ENCODE results near the gene NLRP6.
A peak's percentile ranks its signal among the peaks of the same experiment; 100 is the strongest.

Gene NLRP6

GRCh38 chr11:278001-278951 is at the start of gene NLRP6:
TSS of gene NLRP6 (plus strand) at chr11:278407. CDS start at chr11:278570, 163 bp downstream.
- no peak for DNase-seq (ENCODE audit: low spot score)
- no peak within 1 kb of the TSS for H3K27ac ChIP-seq
- CTCF ChIA-PET: interaction anchor here (0.6 to 0.7 kb wide), 2 partner anchors 8 to 20 kb away, joined by 3 read pairs; no protein-coding TSS in a partner anchor
- TF ChIP-seq, protein P1, sequence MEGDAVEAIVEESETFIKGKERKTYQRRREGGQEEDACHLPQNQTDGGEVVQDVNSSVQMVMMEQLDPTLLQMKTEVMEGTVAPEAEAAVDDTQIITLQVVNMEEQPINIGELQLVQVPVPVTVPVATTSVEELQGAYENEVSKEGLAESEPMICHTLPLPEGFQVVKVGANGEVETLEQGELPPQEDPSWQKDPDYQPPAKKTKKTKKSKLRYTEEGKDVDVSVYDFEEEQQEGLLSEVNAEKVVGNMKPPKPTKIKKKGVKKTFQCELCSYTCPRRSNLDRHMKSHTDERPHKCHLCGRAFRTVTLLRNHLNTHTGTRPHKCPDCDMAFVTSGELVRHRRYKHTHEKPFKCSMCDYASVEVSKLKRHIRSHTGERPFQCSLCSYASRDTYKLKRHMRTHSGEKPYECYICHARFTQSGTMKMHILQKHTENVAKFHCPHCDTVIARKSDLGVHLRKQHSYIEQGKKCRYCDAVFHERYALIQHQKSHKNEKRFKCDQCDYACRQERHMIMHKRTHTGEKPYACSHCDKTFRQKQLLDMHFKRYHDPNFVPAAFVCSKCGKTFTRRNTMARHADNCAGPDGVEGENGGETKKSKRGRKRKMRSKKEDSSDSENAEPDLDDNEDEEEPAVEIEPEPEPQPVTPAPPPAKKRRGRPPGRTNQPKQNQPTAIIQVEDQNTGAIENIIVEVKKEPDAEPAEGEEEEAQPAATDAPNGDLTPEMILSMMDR (conservative IDR thresholded peaks at IDR 0.05; ENCODE audit: low read depth): no peak
- POLR2A ChIA-PET (ENCODE audit: low non-redundant PET): no interaction called here

DNA sequence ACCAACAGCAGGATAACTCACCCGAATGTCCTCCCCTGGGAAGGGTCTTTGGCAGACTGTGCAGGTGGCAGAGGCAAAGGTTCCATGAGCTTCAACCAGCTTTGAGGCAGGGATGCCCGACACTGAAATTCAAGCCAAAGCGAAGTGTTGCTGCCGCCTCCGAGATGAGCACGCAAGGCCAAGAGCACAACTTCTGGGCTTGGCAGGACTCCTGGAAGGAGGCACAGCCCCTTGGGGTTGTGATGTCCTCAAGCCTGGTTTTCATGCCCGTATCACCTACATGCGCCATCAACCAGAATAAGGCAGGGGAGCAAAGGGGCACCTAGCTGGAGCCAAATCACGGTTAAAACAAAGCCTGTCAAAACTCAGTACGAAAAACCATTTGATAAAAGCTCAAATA is 47.8 kb upstream of the NLRP6 start:
- TF ChIP-seq, protein P1 (conservative IDR thresholded peaks at IDR 0.05; ENCODE audit: low read depth): no peak
- H3K27ac ChIP-seq: no peak overlapping the region
- no peak for DNase-seq (ENCODE audit: low spot score)
- ChIA-PET CTCF (interaction anchor here (1.2 kb wide), 1 partner anchor 21 kb away, joined by 3 read pairs; no protein-coding TSS in a partner anchor), POLR2A (ENCODE audit: low non-redundant PET) (no interaction called here)

GRCh38 chr11:232783-233565 is 45.2 kb upstream of the NLRP6 start:
- 0 out of 2 replicates have a peak overlapping the region, but pooled peaks have one; percentile 6 for H3K27ac ChIP-seq
- CTCF ChIA-PET: no interaction called here
- POLR2A ChIA-PET (ENCODE audit: low non-redundant PET): no interaction called here
- TF ChIP-seq, protein P1 (conservative IDR thresholded peaks at IDR 0.05; ENCODE audit: low read depth): no peak
- no peak for DNase-seq (ENCODE audit: low spot score)

DNA sequence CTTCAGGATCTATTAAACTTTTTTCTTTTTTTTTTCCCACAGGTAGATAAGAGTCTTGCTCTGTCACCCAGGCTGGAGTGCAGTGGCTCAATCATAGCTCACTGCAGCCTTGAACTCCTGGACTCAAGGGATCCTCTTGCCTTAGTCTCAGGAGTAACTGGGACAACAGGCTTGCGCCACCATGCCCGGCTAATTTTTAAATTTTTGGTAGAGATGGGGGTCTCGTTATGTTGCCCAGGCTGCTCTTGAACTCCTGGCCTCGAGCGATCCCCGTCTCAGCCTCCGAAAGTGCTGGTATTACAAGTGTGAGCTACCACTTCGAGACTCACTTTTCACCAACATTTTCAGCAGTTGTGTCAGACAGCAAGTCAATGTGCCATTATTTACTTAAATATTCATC is 43.0 kb upstream of the NLRP6 start:
- DNase-seq (ENCODE audit: low spot score): no peak
- peak overlapping the region; percentile 94; the same call in 1 of the 2 replicates for H3K27ac ChIP-seq
- TF ChIP-seq, protein P1 (conservative IDR thresholded peaks at IDR 0.05; ENCODE audit: low read depth): no peak
- POLR2A ChIA-PET (ENCODE audit: low non-redundant PET): interaction anchor here (0.7 to 1.0 kb wide), 2 partner anchors 19 to 30 kb away, joined by 3 read pairs; no protein-coding TSS in a partner anchor
- CTCF ChIA-PET: no interaction called here

DNA sequence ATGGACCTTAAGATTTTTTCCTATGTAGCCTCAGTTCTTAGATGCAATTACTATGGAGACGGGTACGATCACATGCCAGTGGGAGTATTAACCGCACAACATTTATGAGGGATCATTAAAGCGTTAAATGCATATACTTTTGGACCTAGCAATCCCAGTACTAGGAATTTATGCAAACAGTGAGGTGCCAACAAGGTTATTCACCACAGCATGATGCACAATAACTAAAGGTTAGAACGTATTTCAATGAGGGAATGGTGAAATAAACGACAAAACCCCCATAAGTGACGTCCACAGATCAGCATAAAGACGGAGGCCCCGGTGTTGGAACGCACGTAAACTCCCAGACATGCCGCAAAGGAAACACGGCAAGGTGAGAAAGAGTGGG is 42.6 kb upstream of the NLRP6 start:
- H3K27ac ChIP-seq: peak overlapping the region; percentile 94
- CTCF ChIA-PET: no interaction called here
- POLR2A ChIA-PET (ENCODE audit: low non-redundant PET): interaction anchor here (0.7 kb wide), 1 partner anchor 31 kb away, joined by 3 read pairs; no protein-coding TSS in a partner anchor
- peak; percentile 24 for DNase-seq (ENCODE audit: low spot score)
- TF ChIP-seq, protein P1 (conservative IDR thresholded peaks at IDR 0.05; ENCODE audit: low read depth): no peak
